ENCODE results near the gene KLHL3.

Gene KLHL3

GRCh38 chr5:137688210-137688840, 47.6 kb downstream of the KLHL3 start:
- H3K27me3 Mint-ChIP-seq (ENCODE audit: low read depth): no peaks in the 10 kb centered on the region
- H3K27ac Mint-ChIP-seq: no peak overlapping the region
- H3K4me3 Mint-ChIP-seq: no peak overlapping the region
- DNase-seq (ENCODE audit: low spot score): no peak
- no peaks in the 10 kb centered on the region for H3K4me1 Mint-ChIP-seq (ENCODE audit: low read depth)
- H3K9me3 Mint-ChIP-seq: no peaks in the 10 kb centered on the region
- no peaks in the 10 kb centered on the region for H3K36me3 Mint-ChIP-seq (ENCODE audit: low read depth)

GRCh38 chr5:137684761-137685160, 51.1 kb downstream of the KLHL3 start:
- no peaks in the 10 kb centered on the region for H3K36me3 Mint-ChIP-seq (ENCODE audit: low read depth)
- no peaks in the 10 kb centered on the region for H3K27me3 Mint-ChIP-seq (ENCODE audit: low read depth)
- no peaks in the 10 kb centered on the region for H3K4me1 Mint-ChIP-seq (ENCODE audit: low read depth)
- H3K4me3 Mint-ChIP-seq: no peak overlapping the region
- H3K9me3 Mint-ChIP-seq: no peaks in the 10 kb centered on the region
- no peak overlapping the region for H3K27ac Mint-ChIP-seq
- no peak for DNase-seq (ENCODE audit: low spot score)

DNA sequence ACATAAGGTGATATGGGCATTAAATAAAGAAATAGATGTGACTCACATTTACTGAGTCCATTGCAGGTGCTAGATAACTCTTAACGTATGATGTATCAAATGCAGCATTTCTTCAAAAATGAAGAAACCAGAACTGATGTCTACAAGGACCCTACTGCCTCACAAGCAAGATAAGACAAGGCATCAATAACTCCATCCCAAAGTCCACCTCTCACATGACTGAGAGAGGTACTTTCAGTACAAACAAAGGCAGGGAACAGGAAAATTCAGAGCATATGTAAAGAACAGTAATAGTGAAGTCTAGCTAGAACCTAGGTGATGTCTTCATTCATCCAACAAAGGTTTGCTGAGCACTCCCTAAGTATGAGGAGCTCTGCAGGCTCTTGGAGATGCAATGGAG, 54.7 kb downstream of the KLHL3 start:
- no peaks in the 10 kb centered on the region for H3K9me3 Mint-ChIP-seq
- no peaks in the 10 kb centered on the region for H3K4me1 Mint-ChIP-seq (ENCODE audit: low read depth)
- DNase-seq (ENCODE audit: low spot score): no peak
- H3K4me3 Mint-ChIP-seq: no peak overlapping the region
- no peaks in the 10 kb centered on the region for H3K27me3 Mint-ChIP-seq (ENCODE audit: low read depth)
- no peaks in the 10 kb centered on the region for H3K36me3 Mint-ChIP-seq (ENCODE audit: low read depth)
- no peak overlapping the region for H3K27ac Mint-ChIP-seq

DNA sequence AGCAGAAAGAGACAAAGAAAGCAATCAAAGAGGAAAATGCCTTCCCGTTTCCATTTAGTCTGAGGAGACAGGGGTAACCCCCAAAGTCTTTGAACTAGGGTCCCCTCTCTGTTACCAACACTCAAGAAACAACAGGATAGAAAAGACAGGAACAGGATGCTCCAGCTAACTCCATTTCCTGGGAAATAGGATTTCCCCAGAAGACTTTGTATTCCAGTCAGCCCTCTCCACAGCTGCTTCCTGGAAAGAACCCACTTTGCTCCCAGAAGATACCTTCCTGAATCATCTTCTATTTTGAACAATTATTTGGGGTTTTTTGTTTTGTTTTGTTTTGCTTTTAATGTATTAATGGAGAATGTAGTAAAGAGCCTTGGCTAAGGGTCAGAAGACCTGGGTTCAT, 56.0 kb downstream of the KLHL3 start:
- H3K36me3 Mint-ChIP-seq (ENCODE audit: low read depth): no peaks in the 10 kb centered on the region
- no peak overlapping the region for H3K4me3 Mint-ChIP-seq
- H3K9me3 Mint-ChIP-seq: no peaks in the 10 kb centered on the region
- no peak overlapping the region for H3K27ac Mint-ChIP-seq
- H3K4me1 Mint-ChIP-seq (ENCODE audit: low read depth): no peaks in the 10 kb centered on the region
- H3K27me3 Mint-ChIP-seq (ENCODE audit: low read depth): no peaks in the 10 kb centered on the region
- no peak for DNase-seq (ENCODE audit: low spot score)

DNA sequence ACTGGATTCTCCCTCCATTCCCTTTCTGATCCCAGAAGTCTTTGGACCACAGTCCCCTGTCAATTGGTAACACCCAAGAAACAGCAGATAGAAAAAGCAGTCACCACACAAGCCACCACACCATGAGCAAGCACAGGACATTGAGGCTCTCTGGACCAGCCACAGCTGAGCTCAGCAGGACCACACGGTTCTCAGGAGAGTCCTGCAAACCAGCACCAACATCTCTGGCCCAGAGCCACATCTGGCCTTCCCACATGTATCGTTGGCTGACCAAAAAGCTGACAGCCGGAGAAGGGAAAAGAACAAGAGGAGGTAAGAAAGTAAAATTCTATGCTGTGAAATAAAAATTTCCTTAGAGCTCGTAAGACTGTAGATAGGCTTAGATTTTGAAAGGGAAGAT, 56.7 kb downstream of the KLHL3 start:
- no peaks in the 10 kb centered on the region for H3K4me1 Mint-ChIP-seq (ENCODE audit: low read depth)
- H3K9me3 Mint-ChIP-seq: no peaks in the 10 kb centered on the region
- H3K27me3 Mint-ChIP-seq (ENCODE audit: low read depth): no peaks in the 10 kb centered on the region
- H3K4me3 Mint-ChIP-seq: no peak overlapping the region
- no peak for DNase-seq (ENCODE audit: low spot score)
- no peak overlapping the region for H3K27ac Mint-ChIP-seq
- no peaks in the 10 kb centered on the region for H3K36me3 Mint-ChIP-seq (ENCODE audit: low read depth)

GRCh38 chr5:137672881-137673280, 63.0 kb downstream of the KLHL3 start:
- H3K27me3 Mint-ChIP-seq (ENCODE audit: low read depth): no peaks in the 10 kb centered on the region
- no peak overlapping the region for H3K27ac Mint-ChIP-seq
- H3K4me3 Mint-ChIP-seq: no peak overlapping the region
- H3K36me3 Mint-ChIP-seq (ENCODE audit: low read depth): no peaks in the 10 kb centered on the region
- peaks cover under 1% of the 10 kb centered on the region for H3K4me1 Mint-ChIP-seq (ENCODE audit: low read depth)
- H3K9me3 Mint-ChIP-seq: no peaks in the 10 kb centered on the region
- no peak for DNase-seq (ENCODE audit: low spot score)

- Mint-ChIP-seq H3K36me3 (ENCODE audit: low read depth) (no peaks in the 10 kb centered on the region), H3K27me3 (ENCODE audit: low read depth) (no peaks in the 10 kb centered on the region), H3K4me3 (no peak overlapping the region), H3K4me1 (ENCODE audit: low read depth) (peaks cover 6% of the 10 kb centered on the region), H3K27ac (no peak overlapping the region), H3K9me3 (no peaks in the 10 kb centered on the region)
- DNase-seq (ENCODE audit: low spot score): no peak
Measured at GRCh38 chr5:137672001-137672400, 63.9 kb downstream of the KLHL3 start.

DNA sequence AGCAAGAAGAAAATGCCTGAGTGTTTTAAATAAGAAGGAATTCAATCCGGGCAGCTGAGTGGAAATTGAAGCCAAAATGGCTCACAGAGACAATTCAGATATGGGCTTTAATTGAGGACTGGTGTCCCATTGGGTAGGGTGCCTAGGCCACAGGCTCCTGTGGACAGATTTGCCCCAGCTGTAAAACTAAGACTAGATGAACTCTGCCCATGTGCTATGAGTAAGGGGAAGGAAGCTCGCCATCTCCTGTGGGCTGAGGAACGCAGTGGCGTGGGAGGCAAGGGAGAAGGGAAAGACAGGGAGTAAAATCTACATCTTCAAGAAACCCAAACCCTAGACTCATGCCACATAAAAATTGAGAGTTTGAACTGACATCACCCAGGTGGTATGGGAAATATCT, 66.1 kb downstream of the KLHL3 start:
- no peaks in the 10 kb centered on the region for H3K27me3 Mint-ChIP-seq (ENCODE audit: low read depth)
- no peaks in the 10 kb centered on the region for H3K36me3 Mint-ChIP-seq (ENCODE audit: low read depth)
- H3K27ac Mint-ChIP-seq: no peak overlapping the region

GRCh38 chr5:137668637-137669036, 67.3 kb downstream of the KLHL3 start:
- no peaks in the 10 kb centered on the region for H3K36me3 Mint-ChIP-seq (ENCODE audit: low read depth)
- H3K27me3 Mint-ChIP-seq (ENCODE audit: low read depth): no peaks in the 10 kb centered on the region
- peaks cover 20% of the 10 kb centered on the region for H3K4me1 Mint-ChIP-seq (ENCODE audit: low read depth)
- DNase-seq (ENCODE audit: low spot score): no peak
- H3K9me3 Mint-ChIP-seq: no peaks in the 10 kb centered on the region
- no peak overlapping the region for H3K27ac Mint-ChIP-seq
- H3K4me3 Mint-ChIP-seq: no peak overlapping the region

More for the DNA sequence above, 66.1 kb downstream of the KLHL3 start:
- peaks cover 20% of the 10 kb centered on the region for H3K4me1 Mint-ChIP-seq (ENCODE audit: low read depth)
- H3K9me3 Mint-ChIP-seq: no peaks in the 10 kb centered on the region
- H3K4me3 Mint-ChIP-seq: no peak overlapping the region
- no peak for DNase-seq (ENCODE audit: low spot score)

DNA sequence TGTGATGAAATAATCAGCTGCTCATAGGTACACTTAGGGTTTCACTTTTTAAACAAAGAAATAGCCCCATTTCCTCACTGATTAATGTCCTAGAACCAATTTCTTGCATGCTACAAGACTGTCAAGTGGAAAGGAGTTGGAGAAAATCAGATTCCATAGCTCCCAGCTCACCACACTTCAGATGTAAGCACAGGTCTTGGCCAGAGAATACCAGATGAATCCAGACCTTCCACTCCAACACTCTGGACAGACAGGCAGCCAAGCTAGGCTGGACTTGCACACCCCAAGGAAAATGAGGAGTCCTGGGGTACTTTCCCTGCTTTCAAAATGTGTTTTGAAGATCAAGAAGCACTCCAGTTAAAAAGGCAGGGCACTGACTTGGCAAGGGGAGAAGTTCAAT, 68.5 kb downstream of the KLHL3 start:
- Mint-ChIP-seq H3K27ac (no peak overlapping the region), H3K27me3 (ENCODE audit: low read depth) (no peaks in the 10 kb centered on the region)
- no peak for DNase-seq (ENCODE audit: low spot score)

GRCh38 chr5:137666901-137667300, 69.0 kb downstream of the KLHL3 start:
- H3K4me3 Mint-ChIP-seq: peak overlapping the region; percentile 34
- no peaks in the 10 kb centered on the region for H3K36me3 Mint-ChIP-seq (ENCODE audit: low read depth)
- peak overlapping the region; percentile 62 for H3K27ac Mint-ChIP-seq
- H3K4me1 Mint-ChIP-seq (ENCODE audit: low read depth): peaks cover 21% of the 10 kb centered on the region
- H3K9me3 Mint-ChIP-seq: no peaks in the 10 kb centered on the region
- no peak for DNase-seq (ENCODE audit: low spot score)
- no peaks in the 10 kb centered on the region for H3K27me3 Mint-ChIP-seq (ENCODE audit: low read depth)

More for the DNA sequence above, 68.5 kb downstream of the KLHL3 start:
- Mint-ChIP-seq H3K4me3 (no peak overlapping the region), H3K36me3 (ENCODE audit: low read depth) (no peaks in the 10 kb centered on the region), H3K9me3 (no peaks in the 10 kb centered on the region), H3K4me1 (ENCODE audit: low read depth) (peaks cover 20% of the 10 kb centered on the region)

DNA sequence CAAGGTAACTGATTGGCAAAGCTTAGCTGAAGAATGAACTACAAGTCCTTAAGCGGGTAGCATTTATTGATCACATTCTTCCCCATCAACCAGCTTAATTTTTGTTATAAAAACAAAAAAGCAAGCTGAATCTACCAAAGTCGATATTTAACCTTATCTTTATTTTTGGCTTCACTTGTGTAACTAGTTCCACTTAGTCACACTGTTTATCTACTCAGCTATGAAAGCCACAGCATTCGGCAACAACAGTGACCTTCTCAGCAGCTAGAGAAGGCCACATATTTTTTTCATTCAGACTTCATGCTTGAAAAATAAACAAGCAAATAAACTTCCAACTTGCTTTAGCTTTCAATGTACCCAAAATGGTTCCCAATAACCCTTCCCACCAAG, 69.4 kb downstream of the KLHL3 start:
- DNase-seq (ENCODE audit: low spot score): no peak
- H3K27ac Mint-ChIP-seq: peak overlapping the region; percentile 62
- peaks cover 24% of the 10 kb centered on the region for H3K4me1 Mint-ChIP-seq (ENCODE audit: low read depth)
- no peaks in the 10 kb centered on the region for H3K27me3 Mint-ChIP-seq (ENCODE audit: low read depth)
- no peaks in the 10 kb centered on the region for H3K36me3 Mint-ChIP-seq (ENCODE audit: low read depth)
- H3K4me3 Mint-ChIP-seq: peak overlapping the region; percentile 34
- no peaks in the 10 kb centered on the region for H3K9me3 Mint-ChIP-seq

- no peaks in the 10 kb centered on the region for H3K36me3 Mint-ChIP-seq (ENCODE audit: low read depth)
- H3K9me3 Mint-ChIP-seq: no peaks in the 10 kb centered on the region
- H3K27ac Mint-ChIP-seq: peak overlapping the region; percentile 62
- H3K4me1 Mint-ChIP-seq (ENCODE audit: low read depth): peaks cover 24% of the 10 kb centered on the region
- H3K4me3 Mint-ChIP-seq: peak overlapping the region; percentile 34
- DNase-seq (ENCODE audit: low spot score): peak; percentile 50
- H3K27me3 Mint-ChIP-seq (ENCODE audit: low read depth): no peaks in the 10 kb centered on the region
Measured at GRCh38 chr5:137665678-137666460, 70.0 kb downstream of the KLHL3 start.

GRCh38 chr5:137660349-137660817, 75.5 kb downstream of the KLHL3 start:
- Mint-ChIP-seq H3K27ac (no peak overlapping the region), H3K36me3 (ENCODE audit: low read depth) (no peaks in the 10 kb centered on the region), H3K27me3 (ENCODE audit: low read depth) (no peaks in the 10 kb centered on the region), H3K4me3 (no peak overlapping the region), H3K4me1 (ENCODE audit: low read depth) (peaks cover 4% of the 10 kb centered on the region), H3K9me3 (no peaks in the 10 kb centered on the region)
- peak; percentile 58 for DNase-seq (ENCODE audit: low spot score)
